ENCODE results near the gene PRDM16.
"Not testable (repeated sequence)": the region's sequence is repeated elsewhere in the genome, so short reads cannot be mapped to it uniquely, and the experiment has no call there.

Gene PRDM16

GRCh38 chr1:3271866-3272265 lies 202.9 kb downstream of the PRDM16 start:
- DNase-seq: no peak

GRCh38 chr1:3272321-3273045 lies 203.5 kb downstream of the PRDM16 start:
- no peak for DNase-seq

- DNase-seq: no peak
Measured at GRCh38 chr1:3273447-3273846, 204.4 kb downstream of the PRDM16 start.

- no peak for DNase-seq
Measured at GRCh38 chr1:3274972-3275371, 206.0 kb downstream of the PRDM16 start.

- DNase-seq: no peak
Measured at GRCh38 chr1:3275471-3276340, 206.7 kb downstream of the PRDM16 start.

- no peak for DNase-seq
Measured at GRCh38 chr1:3276341-3276800, 207.4 kb downstream of the PRDM16 start.

- DNase-seq: no peak
Measured at GRCh38 chr1:3277011-3277471, 208.0 kb downstream of the PRDM16 start.

GRCh38 chr1:3277623-3278022 lies 208.6 kb downstream of the PRDM16 start:
- DNase-seq: no peak

GRCh38 chr1:3278416-3279181 lies 209.6 kb downstream of the PRDM16 start:
- DNase-seq: no peak

- no peak for DNase-seq
Measured at GRCh38 chr1:3279182-3279470, 210.1 kb downstream of the PRDM16 start.

- DNase-seq: no peak
Measured at GRCh38 chr1:3281735-3282134, 212.7 kb downstream of the PRDM16 start.

- no peak for DNase-seq
Measured at GRCh38 chr1:3282186-3282585, 213.2 kb downstream of the PRDM16 start.

GRCh38 chr1:3282656-3283430 lies 213.8 kb downstream of the PRDM16 start:
- no peak for DNase-seq

GRCh38 chr1:3283849-3284248 lies 214.8 kb downstream of the PRDM16 start:
- DNase-seq: no peak

- DNase-seq: no peak
Measured at GRCh38 chr1:3284691-3285090, 215.7 kb downstream of the PRDM16 start.

GRCh38 chr1:3285106-3285740 lies 216.2 kb downstream of the PRDM16 start:
- no peak for DNase-seq

- not testable (repeated sequence) for DNase-seq
Measured at GRCh38 chr1:3287095-3287494, 218.1 kb downstream of the PRDM16 start.

GRCh38 chr1:3287656-3288160 lies 218.7 kb downstream of the PRDM16 start:
- no peak for DNase-seq

- DNase-seq: no peak
Measured at GRCh38 chr1:3289502-3289901, 220.5 kb downstream of the PRDM16 start.

- no peak for DNase-seq
Measured at GRCh38 chr1:3290438-3290837, 221.4 kb downstream of the PRDM16 start.

GRCh38 chr1:3290915-3291314 lies 221.9 kb downstream of the PRDM16 start:
- DNase-seq: no peak

All from NK-92 treated with Interleukin-12 subunit alpha and Interleukin-12 subunit beta, amount 100 ng/mL, for 24 hours (cell line).